Measurements from ENCODE around the gene LMO1.

LMO1 gene

GRCh38 chr11:8309311-8309710, 45.6 kb upstream of the LMO1 start:
- TF ChIP-seq LEF1 (IDR thresholded peaks at IDR 0.05; ENCODE audit: borderline replicate concordance) = no peak
- TF ChIP-seq L3MBTL2 (conservative IDR thresholded peaks at IDR 0.05) = no peak
- no peak for TF ChIP-seq ELF4 (IDR thresholded peaks at IDR 0.05)
- no peak for TF ChIP-seq FOXM1 (IDR thresholded peaks at IDR 0.05; ENCODE audit: borderline replicate concordance)
- TF ChIP-seq TARDBP (IDR thresholded peaks at IDR 0.05) = no peak
- no peak for TF ChIP-seq FOXA1 (IDR thresholded peaks at IDR 0.05)
- no peak for TF ChIP-seq SP1 (IDR thresholded peaks at IDR 0.05)
- TF ChIP-seq FOXK2 (IDR thresholded peaks at IDR 0.05) = no peak
- TF ChIP-seq SUZ12 (IDR thresholded peaks at IDR 0.05) = no peak
- no peak for TF ChIP-seq BHLHE40 (IDR thresholded peaks at IDR 0.05; ENCODE audit: borderline replicate concordance)
- TF ChIP-seq CTBP1 (IDR thresholded peaks at IDR 0.05; ENCODE audit: borderline replicate concordance) = no peak
- no peak for TF ChIP-seq ZNF384 (IDR thresholded peaks at IDR 0.05)
- TF ChIP-seq HDGF (IDR thresholded peaks at IDR 0.05; ENCODE audit: borderline replicate concordance) = no peak
- TF ChIP-seq NFRKB (IDR thresholded peaks at IDR 0.05) = no peak
- POLR2A ChIA-PET = no interaction called here
- CTCF ChIA-PET = no interaction called here
- DNase-seq (ENCODE audit: extremely low spot score) = no peak

DNA sequence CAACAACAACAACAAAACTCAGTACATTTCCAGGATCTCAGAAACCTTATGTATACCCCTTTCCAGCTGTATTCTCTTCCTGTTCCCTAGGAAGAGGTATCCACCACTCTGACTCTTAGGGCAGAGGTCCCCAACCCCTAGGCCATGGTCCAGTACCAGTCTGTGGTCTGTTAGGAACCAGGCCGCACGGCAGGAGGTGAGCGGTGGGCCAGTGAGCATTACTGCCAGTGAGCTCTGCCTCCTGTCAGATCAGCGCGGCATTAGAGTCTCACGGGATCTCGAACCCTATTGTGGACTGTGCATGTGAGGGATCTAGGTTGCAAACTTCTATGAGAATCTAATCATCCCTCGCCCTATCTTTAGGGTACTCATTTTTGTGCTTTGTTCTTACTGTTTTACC, 43.9 kb upstream of the LMO1 start:
- CTCF ChIA-PET = no interaction called here
- no peak for DNase-seq (ENCODE audit: extremely low spot score)
- POLR2A ChIA-PET = no interaction called here
- TF ChIP-seq FOXA1 (IDR thresholded peaks at IDR 0.05) (no peak), FOXM1 (IDR thresholded peaks at IDR 0.05; ENCODE audit: borderline replicate concordance) (no peak), L3MBTL2 (conservative IDR thresholded peaks at IDR 0.05) (no peak), FOXK2 (IDR thresholded peaks at IDR 0.05) (no peak), SP1 (IDR thresholded peaks at IDR 0.05) (no peak), NFRKB (IDR thresholded peaks at IDR 0.05) (no peak), LEF1 (IDR thresholded peaks at IDR 0.05; ENCODE audit: borderline replicate concordance) (no peak)

DNA sequence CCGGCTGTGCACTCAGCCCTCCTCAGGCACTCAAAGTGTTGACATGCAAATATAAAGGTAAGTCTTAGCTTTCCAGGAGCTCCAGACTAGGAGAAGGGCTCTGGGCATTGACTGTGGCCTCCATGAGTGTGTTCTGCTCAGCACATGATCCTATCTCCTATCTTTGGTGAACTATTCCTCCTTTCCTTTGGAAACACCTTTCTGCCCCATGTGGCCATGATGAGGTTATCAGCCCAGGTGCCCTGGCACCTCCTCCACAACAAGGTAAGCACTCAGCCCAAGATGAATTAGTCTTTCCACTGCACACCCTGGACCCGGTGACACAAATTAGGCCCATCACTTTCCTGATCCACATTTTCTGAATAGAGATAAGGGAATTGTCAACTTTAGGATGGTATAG, 37.9 kb upstream of the LMO1 start:
- POLR2A ChIA-PET = no interaction called here
- DNase-seq (ENCODE audit: extremely low spot score) = no peak
- TF ChIP-seq CTBP1 (IDR thresholded peaks at IDR 0.05; ENCODE audit: borderline replicate concordance) (no peak), LEF1 (IDR thresholded peaks at IDR 0.05; ENCODE audit: borderline replicate concordance) (no peak), BHLHE40 (IDR thresholded peaks at IDR 0.05; ENCODE audit: borderline replicate concordance) (no peak), ELF4 (IDR thresholded peaks at IDR 0.05) (no peak), L3MBTL2 (conservative IDR thresholded peaks at IDR 0.05) (no peak), FOXK2 (IDR thresholded peaks at IDR 0.05) (no peak), HDGF (IDR thresholded peaks at IDR 0.05; ENCODE audit: borderline replicate concordance) (no peak), TARDBP (IDR thresholded peaks at IDR 0.05) (no peak), ZNF384 (IDR thresholded peaks at IDR 0.05) (no peak), SUZ12 (IDR thresholded peaks at IDR 0.05) (no peak), FOXA1 (IDR thresholded peaks at IDR 0.05) (no peak), ARNT (IDR thresholded peaks at IDR 0.05) (no peak), FOXM1 (IDR thresholded peaks at IDR 0.05; ENCODE audit: borderline replicate concordance) (no peak), PKNOX1 (IDR thresholded peaks at IDR 0.05) (no peak)

DNA sequence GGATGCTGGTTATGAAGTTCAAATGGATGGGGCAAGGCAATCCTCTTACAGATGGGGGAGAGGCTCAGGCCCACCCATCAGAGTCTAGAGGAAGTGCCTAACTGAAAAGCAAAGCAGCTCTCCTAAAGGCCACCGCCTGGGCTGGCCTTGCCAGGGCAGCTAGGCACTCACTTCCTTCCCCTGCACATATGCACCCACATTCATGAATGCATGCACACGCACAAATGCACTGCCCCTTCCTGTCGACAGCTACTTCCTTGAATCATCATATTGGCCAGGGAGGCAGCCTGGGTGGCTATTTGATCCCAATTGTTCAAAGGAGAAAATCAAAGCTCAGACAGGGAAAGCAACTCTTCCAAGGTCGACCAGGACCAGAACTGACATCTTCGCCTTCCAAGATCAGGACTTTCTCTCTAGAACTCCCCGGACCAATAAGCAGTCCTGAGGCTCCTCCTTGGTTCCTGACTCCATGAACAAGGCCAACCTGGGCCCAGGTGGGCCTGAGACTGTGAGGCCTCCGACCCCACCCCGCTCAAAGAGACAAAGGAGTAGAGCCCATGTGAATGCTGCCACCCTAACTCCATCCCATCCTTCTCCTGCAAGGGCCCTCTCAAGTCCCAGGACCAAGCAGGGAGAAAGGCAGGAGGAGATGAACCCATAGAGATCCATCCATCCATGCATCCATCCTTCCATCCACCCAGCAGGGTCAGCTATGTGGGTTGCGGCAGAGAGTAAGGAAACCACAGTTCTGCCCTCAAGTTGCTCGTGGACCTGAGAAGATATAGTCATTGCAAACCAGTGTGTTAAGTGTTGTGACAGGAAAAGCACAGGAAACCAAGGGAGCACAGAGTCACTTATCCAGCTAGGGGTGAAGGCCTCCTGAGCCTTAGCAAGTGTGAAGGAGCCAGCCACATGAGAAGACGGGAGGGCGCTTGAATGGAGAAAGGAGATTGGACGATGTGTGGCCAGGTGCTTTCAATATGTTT, 35.4 kb upstream of the LMO1 start:
- ChIA-PET POLR2A (no interaction called here), CTCF (interaction anchor here (0.7 kb wide), 1 partner anchor 1559 kb away, joined by 3 read pairs; no protein-coding TSS in a partner anchor)
- no peak for DNase-seq (ENCODE audit: extremely low spot score)
- no peak for TF ChIP-seq FOXA1 (IDR thresholded peaks at IDR 0.05)
- TF ChIP-seq TARDBP (IDR thresholded peaks at IDR 0.05) = no peak
- TF ChIP-seq BHLHE40 (IDR thresholded peaks at IDR 0.05; ENCODE audit: borderline replicate concordance) = no peak

More for the DNA sequence above, 37.9 kb upstream of the LMO1 start:
- CTCF ChIA-PET = interaction anchor here (0.6 kb wide), 1 partner anchor 30 kb away, joined by 3 read pairs; no protein-coding TSS in a partner anchor

DNA sequence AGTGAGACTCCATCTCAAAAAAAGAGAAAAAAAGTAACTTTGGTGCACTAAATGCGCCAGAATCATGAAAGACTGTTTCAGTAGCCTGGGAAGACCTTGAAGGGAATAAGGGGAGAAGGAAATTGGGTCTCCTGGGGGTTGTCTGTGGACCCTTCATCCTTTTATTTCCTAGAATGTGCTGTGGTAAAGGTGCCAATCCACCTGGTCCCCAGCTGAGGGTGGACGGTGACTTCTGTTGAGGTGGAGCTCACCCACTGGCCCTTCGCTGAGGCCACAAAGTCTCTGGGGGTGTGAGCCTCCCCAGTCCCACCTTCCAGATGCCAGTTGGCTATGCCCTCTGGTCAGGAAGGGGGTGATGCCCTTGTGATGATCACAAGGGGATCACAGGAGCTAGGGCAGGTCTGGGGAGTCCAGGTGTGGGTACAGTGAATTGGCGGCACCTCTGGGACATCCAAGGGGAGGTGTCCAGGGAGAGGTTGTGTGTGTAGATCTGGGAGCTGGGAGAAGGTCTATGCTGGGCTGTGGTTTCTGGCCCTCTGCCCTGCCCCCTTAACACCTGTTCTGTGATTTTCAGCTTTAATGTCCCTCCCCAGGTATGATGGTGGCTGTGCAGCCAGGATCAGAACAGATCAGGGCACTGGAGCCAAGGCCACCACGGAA, 34.2 kb upstream of the LMO1 start:
- ChIA-PET CTCF (no interaction called here), POLR2A (no interaction called here)
- DNase-seq (ENCODE audit: extremely low spot score) = no peak
- TF ChIP-seq L3MBTL2 (conservative IDR thresholded peaks at IDR 0.05) = no peak
- no peak for TF ChIP-seq SP1 (IDR thresholded peaks at IDR 0.05)

DNA sequence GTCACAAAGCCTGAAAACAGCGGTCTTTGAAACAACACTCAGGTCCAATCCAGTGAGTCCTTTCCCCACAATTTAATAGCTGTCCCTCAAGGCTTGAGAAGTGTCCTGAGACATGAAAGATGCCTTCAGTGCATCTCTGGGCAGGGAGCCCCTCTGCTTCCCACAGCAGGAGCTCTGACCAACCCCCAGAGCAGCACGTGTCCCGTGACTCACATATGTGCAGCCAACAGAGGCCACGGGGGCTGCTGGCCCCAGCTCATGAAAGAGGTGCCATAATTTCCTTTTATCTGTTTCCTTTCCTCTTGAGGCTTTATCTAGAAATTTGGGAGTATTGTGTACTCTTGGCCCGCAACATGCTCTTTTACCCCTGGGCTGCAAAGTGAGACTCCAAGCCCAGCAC, 33.2 kb upstream of the LMO1 start:
- DNase-seq (ENCODE audit: extremely low spot score) = no peak
- CTCF ChIA-PET = interaction anchor here (0.6 to 1.0 kb wide), 2 partner anchors 33 to 869 kb away, joined by 3 to 4 read pairs; partner anchors contain the start of gene LMO1
- POLR2A ChIA-PET = no interaction called here
- no peak for TF ChIP-seq CTBP1 (IDR thresholded peaks at IDR 0.05; ENCODE audit: borderline replicate concordance)

DNA sequence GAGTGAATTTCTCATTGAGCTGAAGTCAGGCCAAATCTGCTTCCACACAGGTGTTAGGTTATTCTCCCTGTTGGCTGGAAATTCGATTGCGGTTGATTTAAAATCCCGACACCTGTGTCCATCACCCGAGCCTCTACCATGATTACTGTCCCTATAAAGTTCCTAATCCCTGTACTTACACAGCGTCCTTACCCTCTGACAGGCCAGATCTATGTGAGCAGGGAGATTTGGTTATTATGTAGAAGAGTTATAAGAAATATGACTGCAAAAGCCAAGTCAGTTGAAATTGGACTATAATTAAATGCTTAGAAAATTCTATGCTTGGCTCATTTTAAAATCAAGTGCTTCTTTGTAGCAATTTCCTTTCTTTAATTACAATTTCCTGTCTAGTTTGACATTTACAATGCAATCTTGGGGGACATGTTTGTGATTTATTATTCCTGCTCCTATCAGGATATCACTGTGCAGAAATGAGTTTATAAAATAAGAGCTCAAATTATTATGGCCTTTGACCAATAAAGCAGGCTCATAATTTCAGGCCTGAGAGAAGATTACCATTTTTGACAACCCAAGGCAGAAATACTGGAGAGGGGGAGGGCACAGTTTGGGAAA, 32.5 kb upstream of the LMO1 start:
- ChIA-PET CTCF (interaction anchor here (0.6 to 1.0 kb wide), 2 partner anchors 32 to 870 kb away, joined by 3 to 4 read pairs; partner anchors contain the start of gene LMO1), POLR2A (no interaction called here)
- no peak for TF ChIP-seq ARNT (IDR thresholded peaks at IDR 0.05)
- no peak for TF ChIP-seq NFRKB (IDR thresholded peaks at IDR 0.05)
- no peak for TF ChIP-seq HDGF (IDR thresholded peaks at IDR 0.05; ENCODE audit: borderline replicate concordance)
- TF ChIP-seq SP1 (IDR thresholded peaks at IDR 0.05) = no peak
- no peak for TF ChIP-seq FOXA1 (IDR thresholded peaks at IDR 0.05)
- TF ChIP-seq L3MBTL2 (conservative IDR thresholded peaks at IDR 0.05) = no peak
- TF ChIP-seq TARDBP (IDR thresholded peaks at IDR 0.05) = no peak
- no peak for TF ChIP-seq ELF4 (IDR thresholded peaks at IDR 0.05)
- no peak for DNase-seq (ENCODE audit: extremely low spot score)
